Panc1 (cell line): ENCODE data around the gene SH2D5.

Experiments used
- CTCF ChIP-seq: fragments of 450-650 bp; IDR thresholded peaks from 2 replicates; pipeline ENCODE4 v1.5.1; 2017; ENCODE audit warnings: mild to moderate bottlenecking
- REST ChIP-seq, 2 experiments: IDR thresholded peaks; 2 replicates each; pipeline ENCODE4 v1.6.1; 2011 to 2012; ENCODE audit warnings: low read depth in 2 of 2, control low read depth in 1 of 2, low read length in 1 of 2, mild to moderate bottlenecking in 1 of 2, moderate library complexity in 1 of 2; ENCODE audit not compliant: insufficient read depth in 1 of 2

GRCh38 chr1:20732071-20732587 lies 374 bp downstream of the SH2D5 start:
- TF ChIP-seq CTCF (no peak), REST (IDR thresholded peaks at IDR 0.05; ENCODE audit: insufficient read depth in 1 of 2, low read depth in 2 of 2, low read length in 1 of 2) (no peak)
